ENCODE data around the gene SLC35A2.
"Not testable (repeated sequence)": the region's sequence is repeated elsewhere in the genome, so short reads cannot be mapped to it uniquely, and the experiment has no call there.

SLC35A2 gene

GRCh38 chrX:48872017-48872416 is 39.4 kb downstream of the SLC35A2 start:
- not testable (repeated sequence) for DNase-seq; H3K4me1 Mint-ChIP-seq (ENCODE audit: low read depth); H3K4me3 Mint-ChIP-seq; H3K36me3 Mint-ChIP-seq (ENCODE audit: low read depth); H3K9me3 Mint-ChIP-seq; H3K27ac Mint-ChIP-seq
- H3K27me3 Mint-ChIP-seq, result peaks cover 52% of the 10 kb centered on the region

DNA sequence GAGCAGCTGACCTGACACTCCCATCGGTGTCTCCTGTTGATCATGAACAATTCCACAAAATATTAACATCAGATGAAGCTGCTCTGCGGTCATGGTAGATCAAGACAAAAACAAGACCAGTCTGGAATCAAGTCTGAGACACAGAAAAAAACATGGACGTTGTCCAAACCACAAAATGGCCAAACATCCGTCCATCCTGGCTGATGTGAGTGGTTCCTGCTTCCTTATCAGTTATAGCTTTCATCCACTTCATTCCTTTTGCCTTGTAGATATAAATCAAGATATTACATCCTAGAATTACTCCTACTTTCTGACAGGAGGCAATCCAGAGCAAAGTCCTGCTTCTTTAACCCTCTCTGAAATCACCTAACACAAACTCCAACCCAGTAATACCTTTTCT is 47.2 kb downstream of the SLC35A2 start:
- Mint-ChIP-seq H3K9me3 (no peaks in the 10 kb centered on the region), H3K4me3 (no peak overlapping the region), H3K27me3 (peaks cover 68% of the 10 kb centered on the region), H3K36me3 (ENCODE audit: low read depth) (no peaks in the 10 kb centered on the region), H3K4me1 (ENCODE audit: low read depth) (no peaks in the 10 kb centered on the region), H3K27ac (no peak overlapping the region)
- DNase-seq, result no peak

DNA sequence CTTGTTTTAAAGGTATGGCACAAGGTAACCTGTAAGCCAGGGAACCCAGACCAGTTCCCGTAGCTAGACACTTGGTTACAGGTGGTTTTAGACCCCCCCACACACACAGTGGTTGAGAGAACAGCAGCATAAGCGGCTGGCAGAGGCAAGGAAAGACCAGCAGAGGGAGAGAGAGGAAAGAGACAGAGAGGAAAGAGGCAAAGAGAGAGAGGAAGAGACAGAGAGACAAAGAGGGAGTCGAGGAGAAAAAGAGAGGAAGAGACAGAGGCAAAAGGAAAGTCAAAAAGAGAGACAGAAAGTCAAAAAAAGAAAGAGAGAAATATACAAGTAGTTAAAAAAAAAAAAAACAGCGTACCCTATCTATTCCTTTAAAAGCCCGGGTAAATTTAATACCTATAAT is 56.5 kb downstream of the SLC35A2 start:
- no peak for DNase-seq
- Mint-ChIP-seq H3K27me3 (peaks cover 62% of the 10 kb centered on the region), H3K27ac (no peak overlapping the region), H3K9me3 (no peaks in the 10 kb centered on the region), H3K4me1 (ENCODE audit: low read depth) (peaks cover 1% of the 10 kb centered on the region), H3K4me3 (no peak overlapping the region), H3K36me3 (ENCODE audit: low read depth) (no peaks in the 10 kb centered on the region)

GRCh38 chrX:48854121-48854804 is 57.2 kb downstream of the SLC35A2 start:
- not testable (repeated sequence) for H3K36me3 Mint-ChIP-seq (ENCODE audit: low read depth); H3K27ac Mint-ChIP-seq; H3K4me1 Mint-ChIP-seq (ENCODE audit: low read depth); DNase-seq; H3K9me3 Mint-ChIP-seq; H3K4me3 Mint-ChIP-seq
- peaks cover 59% of the 10 kb centered on the region for H3K27me3 Mint-ChIP-seq

DNA sequence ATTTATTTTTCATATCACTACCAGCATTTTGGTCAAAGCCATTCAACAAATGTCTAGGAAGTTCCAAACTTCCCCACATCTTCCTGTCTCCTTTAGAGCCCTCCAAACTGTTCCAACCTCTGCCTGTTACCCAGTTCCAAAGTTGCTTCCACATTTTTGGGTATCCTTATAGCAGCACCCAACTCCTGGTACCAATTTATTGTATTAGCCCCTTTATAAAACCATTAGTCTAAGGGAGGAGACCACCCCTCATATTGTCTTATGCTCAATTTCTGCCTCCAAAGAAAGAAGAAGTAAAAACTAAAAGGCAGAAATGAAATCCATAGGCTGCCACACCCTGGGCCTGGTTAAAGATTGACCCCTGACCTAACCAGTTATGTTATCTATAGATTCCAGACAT is 58.0 kb downstream of the SLC35A2 start:
- H3K4me3 Mint-ChIP-seq; H3K9me3 Mint-ChIP-seq; H3K27ac Mint-ChIP-seq; H3K36me3 Mint-ChIP-seq (ENCODE audit: low read depth); DNase-seq; H3K4me1 Mint-ChIP-seq (ENCODE audit: low read depth): not testable (repeated sequence)
- peaks cover 59% of the 10 kb centered on the region for H3K27me3 Mint-ChIP-seq

All from activated T-cell treated with anti-CD3 and anti-CD28 coated beads, Interleukin-2, amount 50 U/mL, for 24 hours (primary cell).